Measurements from ENCODE around the gene TAF9. TPM values are rescaled to one million over a fixed set of nuclear protein-coding genes. Genes with fewer than 3 reads are reported as not detected.
"Not testable (repeated sequence)": the region's sequence is repeated elsewhere in the genome, so short reads cannot be mapped to it uniquely, and the experiment has no call there.

The TAF9 gene
- total RNA-seq, 1 donor from 2014 or later, result 31.7 TPM

DNA sequence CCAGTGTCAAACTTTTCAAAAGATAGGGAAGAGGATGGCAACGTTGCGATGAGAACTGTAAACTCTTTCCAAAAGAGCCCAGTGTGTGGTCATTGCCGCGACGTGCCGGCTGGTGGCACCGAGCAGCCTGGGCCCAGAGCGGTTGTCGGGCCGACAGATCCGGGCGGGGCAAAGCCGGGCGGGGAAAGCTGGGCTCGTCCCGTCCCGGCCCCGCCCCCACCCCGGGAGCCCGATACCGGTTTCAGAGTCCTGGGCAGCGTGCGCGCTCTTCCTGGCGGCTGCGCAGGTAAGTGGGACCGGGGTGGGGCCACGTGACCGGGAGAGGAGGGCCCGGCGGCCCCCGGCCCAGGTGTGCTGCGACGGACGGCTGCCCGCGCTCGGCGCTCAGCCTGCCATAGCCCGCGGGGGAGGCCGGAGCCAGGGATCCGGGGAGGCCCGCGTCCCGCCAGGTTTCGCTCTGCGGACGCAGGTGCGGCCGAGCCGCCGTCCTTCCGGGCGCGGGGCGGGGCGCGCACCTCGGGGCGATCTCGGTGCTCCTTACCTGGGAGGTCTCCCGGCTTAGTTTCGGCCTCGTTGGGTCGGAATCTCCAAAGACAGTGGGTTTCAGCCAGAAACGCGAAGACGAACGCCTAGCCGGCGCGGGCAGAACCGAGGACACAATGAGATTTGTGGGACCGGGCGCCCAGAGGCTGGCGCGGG is 45.7 kb upstream of the TAF9 start, which contains the start of gene MARVELD2:
MARVELD2 (plus strand) TSS at position 232 of the 699 bp plus-strand sequence. CDS start 4,270 bp downstream, outside the sequence.
- no peaks in the 10 kb centered on the region for H3K9me3 ChIP-seq
- H3K36me3 ChIP-seq, result peaks cover 31% of the 10 kb centered on the region
- H3K4me1 ChIP-seq, result no peaks in the 10 kb centered on the region
- H3K27me3 ChIP-seq, result no peaks in the 10 kb centered on the region
- intact Hi-C loops (cut with DNase I), result no loop called here
- TF ChIP-seq, protein P1, sequence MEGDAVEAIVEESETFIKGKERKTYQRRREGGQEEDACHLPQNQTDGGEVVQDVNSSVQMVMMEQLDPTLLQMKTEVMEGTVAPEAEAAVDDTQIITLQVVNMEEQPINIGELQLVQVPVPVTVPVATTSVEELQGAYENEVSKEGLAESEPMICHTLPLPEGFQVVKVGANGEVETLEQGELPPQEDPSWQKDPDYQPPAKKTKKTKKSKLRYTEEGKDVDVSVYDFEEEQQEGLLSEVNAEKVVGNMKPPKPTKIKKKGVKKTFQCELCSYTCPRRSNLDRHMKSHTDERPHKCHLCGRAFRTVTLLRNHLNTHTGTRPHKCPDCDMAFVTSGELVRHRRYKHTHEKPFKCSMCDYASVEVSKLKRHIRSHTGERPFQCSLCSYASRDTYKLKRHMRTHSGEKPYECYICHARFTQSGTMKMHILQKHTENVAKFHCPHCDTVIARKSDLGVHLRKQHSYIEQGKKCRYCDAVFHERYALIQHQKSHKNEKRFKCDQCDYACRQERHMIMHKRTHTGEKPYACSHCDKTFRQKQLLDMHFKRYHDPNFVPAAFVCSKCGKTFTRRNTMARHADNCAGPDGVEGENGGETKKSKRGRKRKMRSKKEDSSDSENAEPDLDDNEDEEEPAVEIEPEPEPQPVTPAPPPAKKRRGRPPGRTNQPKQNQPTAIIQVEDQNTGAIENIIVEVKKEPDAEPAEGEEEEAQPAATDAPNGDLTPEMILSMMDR (IDR thresholded peaks at IDR 0.05), result peak; percentile 54
- DNase-seq (peak; percentile 97), ATAC-seq (peak; percentile 98)
- peak within 1 kb of the TSS; percentile 83 for H3K27ac ChIP-seq
- H3K4me3 ChIP-seq, result peak within 1 kb of the TSS; percentile 66

DNA sequence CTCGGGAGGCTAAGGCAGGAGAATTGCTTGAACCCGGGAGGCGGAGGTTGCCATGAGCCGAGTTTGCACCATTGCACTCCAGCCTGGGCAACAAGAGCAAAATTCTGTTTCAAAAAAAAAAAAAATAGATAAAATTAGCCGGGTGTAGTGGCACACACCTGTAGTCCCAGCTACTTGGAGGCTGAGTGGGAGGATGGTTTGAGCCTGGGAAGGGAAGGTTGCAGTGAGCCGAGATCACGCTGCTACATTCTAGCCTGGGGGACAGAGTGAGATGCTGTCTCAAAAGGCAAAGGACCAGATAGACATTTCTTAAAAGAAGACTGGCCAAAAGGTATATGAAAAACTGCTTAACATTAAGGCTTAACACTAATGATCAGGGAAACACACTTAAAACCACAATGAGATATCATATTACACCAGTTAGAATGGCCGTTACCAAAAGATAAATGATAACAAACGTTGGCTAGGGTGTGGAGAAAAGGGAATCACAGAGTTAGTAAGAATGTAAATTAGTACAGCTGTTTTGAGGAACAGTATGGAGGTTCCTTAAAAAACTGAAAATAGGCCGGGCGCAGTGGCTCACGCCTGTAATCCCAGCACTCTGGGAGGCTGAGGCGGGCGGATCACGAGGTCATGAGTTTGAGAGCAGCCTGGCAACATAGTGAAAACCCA is 35.5 kb upstream of the TAF9 start:
- peaks cover 40% of the 10 kb centered on the region for H3K36me3 ChIP-seq
- TF ChIP-seq, protein P1 (IDR thresholded peaks at IDR 0.05), result no peak

DNA sequence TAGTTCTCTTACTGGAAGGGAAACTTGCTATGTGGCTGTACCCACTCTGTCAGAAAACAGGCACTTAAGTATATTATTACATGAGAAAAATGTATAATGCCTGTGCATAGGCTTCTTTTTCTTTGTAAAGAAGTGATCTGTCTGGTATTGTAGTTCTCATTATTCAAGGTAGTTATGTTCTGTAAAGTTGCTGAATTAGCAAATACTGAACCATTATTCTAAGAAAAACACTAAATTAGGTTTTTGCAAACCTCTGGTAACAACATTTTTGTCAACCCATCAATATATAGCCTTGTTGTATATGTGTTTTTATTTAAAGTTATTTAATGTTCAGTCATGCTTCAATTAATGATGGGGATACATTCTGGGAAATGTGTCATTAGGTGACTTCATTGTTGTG is 9.1 kb upstream of the TAF9 start:
- H3K36me3 ChIP-seq, result peaks cover 81% of the 10 kb centered on the region
- H3K27ac ChIP-seq, result no peak overlapping the region
- H3K9me3 ChIP-seq, result no peaks in the 10 kb centered on the region
- TF ChIP-seq, protein P1 (IDR thresholded peaks at IDR 0.05), result no peak
- intact Hi-C loops (cut with DNase I), result no loop called here
- no peak overlapping the region for H3K4me3 ChIP-seq
- H3K27me3 ChIP-seq, result no peaks in the 10 kb centered on the region
- DNase-seq, result no peak
- H3K4me1 ChIP-seq, result no peaks in the 10 kb centered on the region
- no peak for ATAC-seq

More for the DNA sequence above, 35.5 kb upstream of the TAF9 start:
- DNase-seq, result no peak
- H3K9me3 ChIP-seq, result no peaks in the 10 kb centered on the region
- H3K27me3 ChIP-seq, result no peaks in the 10 kb centered on the region
- H3K27ac ChIP-seq, result no peak overlapping the region
- intact Hi-C loops (cut with DNase I), result no loop called here
- no peak overlapping the region for H3K4me3 ChIP-seq
- no peak for ATAC-seq
- no peaks in the 10 kb centered on the region for H3K4me1 ChIP-seq

DNA sequence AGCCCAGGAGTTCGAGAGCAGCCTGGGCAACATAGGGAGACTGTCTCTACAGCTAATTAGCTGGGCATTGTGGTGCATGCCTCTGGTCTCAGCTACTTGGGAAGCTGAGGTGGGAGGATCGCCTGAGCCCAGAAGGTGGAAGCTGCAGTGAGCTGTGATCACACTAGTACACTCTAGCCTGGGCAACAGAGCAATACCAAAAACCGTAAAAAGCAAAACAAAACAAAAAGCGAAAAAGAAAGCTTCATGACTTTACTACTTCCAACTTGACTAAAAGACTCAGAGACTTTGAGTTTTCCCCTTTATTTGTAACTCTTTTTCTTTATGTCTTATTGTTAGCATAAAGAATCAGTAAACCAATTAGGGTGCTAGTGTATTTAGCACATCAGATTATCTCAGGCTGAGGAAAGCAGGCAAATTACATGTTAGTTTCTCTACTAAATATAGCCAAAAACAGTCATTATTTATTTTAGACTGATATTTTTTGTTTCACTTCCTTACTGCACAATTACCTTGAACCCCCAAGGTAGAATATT is 5.7 kb upstream of the TAF9 start:
- Histone ChIP-seq H3K36me3 (peaks cover 47% of the 10 kb centered on the region), H3K27ac (no peak overlapping the region), H3K9me3 (no peaks in the 10 kb centered on the region), H3K4me3 (no peak overlapping the region), H3K27me3 (no peaks in the 10 kb centered on the region), H3K4me1 (peaks cover 10% of the 10 kb centered on the region)
- ATAC-seq (no peak), DNase-seq (no peak)
- TF ChIP-seq, protein P1 (IDR thresholded peaks at IDR 0.05), result no peak
- intact Hi-C loops (cut with DNase I), result no loop called here

DNA sequence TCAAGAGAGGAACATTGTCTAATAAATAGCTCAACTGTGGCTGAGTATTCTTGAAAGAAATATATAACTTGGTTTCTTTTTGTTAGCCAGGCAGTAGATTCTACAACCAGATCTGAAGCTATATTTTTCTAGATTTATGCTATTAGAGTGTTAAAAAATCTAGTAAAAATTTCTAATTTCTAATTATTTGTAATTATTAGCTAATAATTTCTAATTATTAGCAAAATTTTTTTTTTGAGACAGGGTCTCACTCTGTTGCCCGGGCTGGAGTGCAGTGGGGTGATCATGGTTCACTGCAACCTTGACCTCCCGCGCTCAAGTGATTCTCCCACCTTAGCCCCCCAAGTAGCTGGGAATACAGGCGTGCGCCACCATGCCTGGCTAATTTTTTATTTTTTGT is 3.1 kb upstream of the TAF9 start:
- peaks cover 19% of the 10 kb centered on the region for H3K4me1 ChIP-seq
- no peak for DNase-seq
- intact Hi-C loops (cut with DNase I), result no loop called here
- ATAC-seq, result no peak
- peaks cover 30% of the 10 kb centered on the region for H3K36me3 ChIP-seq
- no peaks in the 10 kb centered on the region for H3K9me3 ChIP-seq
- H3K27me3 ChIP-seq, result no peaks in the 10 kb centered on the region
- TF ChIP-seq, protein P1 (IDR thresholded peaks at IDR 0.05), result no peak
- no peak overlapping the region for H3K4me3 ChIP-seq
- no peak overlapping the region for H3K27ac ChIP-seq

DNA sequence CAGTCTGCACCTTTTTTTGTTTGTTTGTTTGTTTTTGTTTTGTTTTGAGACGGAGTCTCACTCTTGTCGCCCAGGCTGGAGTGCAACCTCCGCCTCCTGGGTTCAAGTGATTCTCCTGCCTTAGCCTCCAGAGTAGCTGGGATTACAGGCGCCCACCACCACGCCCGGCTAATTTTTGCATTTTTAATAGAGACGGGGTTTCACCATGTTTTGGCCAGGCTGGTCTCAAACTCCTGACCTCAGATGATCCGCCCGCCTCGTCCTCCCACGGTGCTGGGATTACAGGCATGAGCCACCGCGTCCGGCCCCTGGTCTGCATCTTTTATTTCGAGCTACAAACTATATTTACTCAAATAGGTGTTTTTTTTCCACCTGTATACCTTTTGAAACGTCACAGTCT is 1.0 kb upstream of the TAF9 start:
- H3K9me3 ChIP-seq; intact Hi-C loops (cut with DNase I); H3K27me3 ChIP-seq; ATAC-seq; DNase-seq: not testable (repeated sequence)
- Histone ChIP-seq H3K27ac (peak overlapping the region; percentile 99), H3K4me1 (peaks cover 19% of the 10 kb centered on the region), H3K4me3 (peak overlapping the region; percentile 78), H3K36me3 (peaks cover 34% of the 10 kb centered on the region)
